Measurements from ENCODE around the gene KRT13.
"Not testable (repeated sequence)": the region's sequence is repeated elsewhere in the genome, so short reads cannot be mapped to it uniquely, and the experiment has no call there.

KRT13 gene

GRCh38 chr17:41505007-41505808 is at the start of gene KRT13:
TSS of gene KRT13 (minus strand) at chr17:41505612. CDS start at chr17:41505550, 62 bp downstream.
- in situ Hi-C loops (cut with MboI; ENCODE audit: low sequenced_read_pairs) = no loop called here

DNA sequence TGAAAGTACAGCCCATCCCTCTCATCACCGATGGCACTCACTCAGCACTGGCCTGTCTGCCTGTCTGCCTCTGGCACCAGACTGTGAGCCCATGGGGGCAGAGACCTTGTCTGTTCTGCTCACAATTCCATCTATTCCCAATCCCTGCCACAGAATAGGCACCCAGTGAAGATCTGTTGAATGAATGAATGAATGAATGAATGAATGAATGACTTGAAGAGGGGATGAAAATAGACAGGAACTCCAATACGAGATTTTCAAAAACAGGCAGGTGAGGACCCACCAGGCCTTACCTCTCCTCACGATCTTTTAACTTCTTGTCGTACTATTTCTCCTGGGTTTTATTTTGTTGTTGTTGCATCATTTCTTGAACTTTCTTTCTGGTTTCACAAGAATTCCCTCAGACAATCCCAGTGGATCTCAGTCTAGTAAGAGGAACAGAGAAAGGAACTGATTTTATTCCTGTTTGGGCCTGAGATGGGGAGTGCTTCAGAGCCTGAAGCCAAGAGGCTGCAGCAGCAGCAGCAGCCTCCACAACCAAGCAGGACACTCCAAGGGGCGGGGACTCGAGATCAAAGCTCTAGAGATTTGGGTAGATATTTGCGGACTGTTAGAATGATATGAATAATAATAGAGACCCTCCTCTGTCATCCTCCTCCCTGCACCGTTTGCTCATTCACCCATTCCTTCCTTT is 48.7 kb upstream of the KRT13 start:
- in situ Hi-C loops (cut with MboI; ENCODE audit: low sequenced_read_pairs) = loop anchor here (25.0 kb wide), 1 partner anchor 108 kb away; no protein-coding TSS in a partner anchor

DNA sequence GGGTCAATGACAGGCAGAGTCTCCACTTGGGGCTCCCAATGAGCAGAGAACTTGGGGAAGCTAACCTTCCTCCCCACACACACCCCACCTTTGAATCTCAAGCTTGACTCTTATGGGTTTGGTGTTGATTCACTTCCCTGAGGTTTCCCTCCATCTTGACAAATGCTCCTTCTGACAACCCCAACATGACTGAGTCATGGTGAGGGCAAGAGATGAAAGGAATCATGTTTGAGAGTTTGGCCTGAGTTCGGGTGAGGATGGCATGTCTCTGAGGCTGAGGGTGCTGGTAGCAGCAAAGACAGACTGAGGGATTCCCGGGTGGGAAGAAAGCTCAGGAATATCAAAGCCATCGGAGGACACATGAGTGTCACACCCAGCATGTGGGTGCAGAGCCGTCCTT is 47.8 kb upstream of the KRT13 start:
- in situ Hi-C loops (cut with MboI; ENCODE audit: low sequenced_read_pairs) = loop anchor here (25.0 kb wide), 1 partner anchor 109 kb away; no protein-coding TSS in a partner anchor

GRCh38 chr17:41552455-41552854 is 47.0 kb upstream of the KRT13 start:
- in situ Hi-C loops (cut with MboI; ENCODE audit: low sequenced_read_pairs) = loop anchor here (25.0 kb wide), 1 partner anchor 110 kb away; no protein-coding TSS in a partner anchor

DNA sequence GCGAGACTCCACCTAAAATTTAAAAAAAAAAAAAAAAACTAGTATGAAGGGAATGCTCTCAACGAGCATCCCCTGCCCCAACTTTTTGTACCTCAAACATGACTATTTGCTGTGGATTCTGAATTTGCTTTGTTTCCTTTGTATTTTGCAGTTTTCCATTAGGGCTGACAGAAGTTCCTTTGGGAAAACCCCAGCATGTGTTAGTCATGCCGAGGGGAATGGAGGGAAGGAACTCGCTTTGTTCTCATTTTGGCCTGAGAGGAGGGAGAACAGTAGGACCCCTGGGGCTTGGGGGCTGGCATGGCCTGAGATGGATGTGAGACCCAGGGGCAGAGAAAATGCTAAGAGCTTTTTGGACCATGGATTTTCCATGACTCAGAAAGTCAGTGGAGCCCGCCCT is 46.0 kb upstream of the KRT13 start:
- in situ Hi-C loops (cut with MboI; ENCODE audit: low sequenced_read_pairs) = loop anchor here (25.0 kb wide), 1 partner anchor 111 kb away; no protein-coding TSS in a partner anchor

DNA sequence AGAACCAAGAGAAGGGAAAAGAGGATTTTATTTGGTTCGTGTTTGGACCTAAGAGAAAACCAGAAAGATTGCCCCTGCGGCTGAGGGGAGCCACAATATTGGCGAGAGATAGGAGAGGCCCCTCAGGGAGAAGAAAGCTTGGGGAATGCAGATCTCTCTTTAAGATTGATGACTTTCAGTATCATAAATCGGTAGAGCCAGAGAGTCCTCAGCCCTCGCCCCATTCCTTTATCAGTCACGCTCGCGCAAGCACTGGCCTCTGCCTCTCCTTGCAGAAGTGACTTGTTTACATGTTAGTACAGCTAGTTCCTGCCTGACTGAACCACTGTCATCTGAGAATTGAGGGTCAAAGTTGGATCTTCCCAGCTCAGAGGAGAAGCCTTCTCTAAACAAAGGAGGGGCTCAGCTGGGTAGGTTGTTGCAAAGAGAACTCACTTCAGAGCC is 44.2 kb upstream of the KRT13 start:
- in situ Hi-C loops (cut with MboI; ENCODE audit: low sequenced_read_pairs) = loop anchor here (25.0 kb wide), 1 partner anchor 113 kb away; no protein-coding TSS in a partner anchor

- in situ Hi-C loops (cut with MboI; ENCODE audit: low sequenced_read_pairs) = no loop called here
Measured at GRCh38 chr17:41548844-41549595, 43.6 kb upstream of the KRT13 start.

GRCh38 chr17:41547921-41548843 is 42.8 kb upstream of the KRT13 start:
- in situ Hi-C loops (cut with MboI; ENCODE audit: low sequenced_read_pairs) = no loop called here

GRCh38 chr17:41547378-41547841 is 42.0 kb upstream of the KRT13 start:
- in situ Hi-C loops (cut with MboI; ENCODE audit: low sequenced_read_pairs) = no loop called here

GRCh38 chr17:41546819-41547218 is 41.4 kb upstream of the KRT13 start:
- in situ Hi-C loops (cut with MboI; ENCODE audit: low sequenced_read_pairs) = no loop called here

DNA sequence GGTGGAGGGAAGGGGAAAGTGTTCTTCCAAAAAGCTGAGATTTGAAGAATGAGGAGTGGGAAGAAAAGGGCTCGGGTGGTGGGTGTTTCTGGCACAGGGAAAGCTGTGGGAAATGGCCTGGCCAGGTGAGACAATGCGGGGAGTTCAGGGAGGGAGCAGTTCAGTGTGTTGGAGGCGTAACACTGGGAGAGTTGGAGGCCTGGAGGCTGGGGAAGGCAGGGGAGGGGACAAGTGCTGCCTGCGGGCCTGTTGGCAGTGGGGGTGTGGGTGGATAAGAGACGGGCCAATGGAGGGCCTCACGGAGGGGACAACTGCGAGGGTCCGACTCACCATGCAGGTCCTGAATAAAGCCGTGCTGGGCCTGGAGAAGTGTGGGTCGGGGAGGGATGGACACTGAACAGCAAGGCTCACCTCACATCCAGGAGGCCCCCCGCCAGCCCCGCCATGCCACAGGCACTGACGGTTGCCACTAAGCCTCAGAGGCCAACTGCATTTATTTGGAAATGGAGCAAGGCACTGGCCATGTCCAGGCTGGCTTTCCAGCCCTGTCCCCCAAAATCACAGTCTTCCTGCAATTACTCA is 40.5 kb upstream of the KRT13 start:
- in situ Hi-C loops (cut with MboI; ENCODE audit: low sequenced_read_pairs) = no loop called here

GRCh38 chr17:41544935-41545334 is 39.5 kb upstream of the KRT13 start:
- in situ Hi-C loops (cut with MboI; ENCODE audit: low sequenced_read_pairs) = no loop called here

GRCh38 chr17:41544491-41544892 is 39.1 kb upstream of the KRT13 start:
- in situ Hi-C loops (cut with MboI; ENCODE audit: low sequenced_read_pairs) = no loop called here

GRCh38 chr17:41542786-41543185 is 37.4 kb upstream of the KRT13 start:
- in situ Hi-C loops (cut with MboI; ENCODE audit: low sequenced_read_pairs) = not testable (repeated sequence)

- in situ Hi-C loops (cut with MboI; ENCODE audit: low sequenced_read_pairs) = no loop called here
Measured at GRCh38 chr17:41542357-41542756, 36.9 kb upstream of the KRT13 start.

DNA sequence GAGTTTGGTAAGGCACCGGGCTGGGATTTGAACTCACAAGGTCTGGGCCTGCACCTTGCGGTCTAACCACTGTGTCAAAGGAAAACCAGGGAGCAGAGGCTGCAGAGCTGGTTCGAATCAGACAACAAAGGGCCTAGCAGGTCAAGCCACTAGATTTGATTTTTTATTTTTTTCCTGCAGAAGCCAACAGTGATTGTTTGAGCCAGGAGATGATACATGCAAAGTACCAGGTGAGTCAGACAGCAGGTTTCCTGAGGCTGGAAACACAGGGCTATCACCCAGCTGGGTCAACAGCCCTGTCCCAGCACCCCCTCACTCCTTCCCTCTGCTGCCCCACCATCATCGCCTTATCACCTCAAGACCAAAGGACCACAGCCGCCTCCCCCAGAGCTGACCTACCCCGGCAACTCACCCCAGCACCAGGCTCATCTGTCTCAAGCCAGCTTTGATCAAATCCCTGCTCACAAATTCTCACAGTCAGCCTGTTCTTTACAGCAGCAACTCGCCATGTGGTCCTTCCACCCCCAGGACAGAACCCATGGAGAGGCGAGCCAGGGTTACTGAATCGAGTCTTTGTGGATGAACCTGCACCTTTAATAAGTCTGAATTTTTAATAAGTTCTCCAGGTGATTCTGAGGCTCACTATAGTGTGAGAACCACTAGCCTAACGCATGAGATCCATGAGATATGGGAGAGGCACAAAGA is 35.7 kb upstream of the KRT13 start:
- in situ Hi-C loops (cut with MboI; ENCODE audit: low sequenced_read_pairs) = no loop called here

- in situ Hi-C loops (cut with MboI; ENCODE audit: low sequenced_read_pairs) = no loop called here
Measured at GRCh38 chr17:41539979-41540701, 34.7 kb upstream of the KRT13 start.

DNA sequence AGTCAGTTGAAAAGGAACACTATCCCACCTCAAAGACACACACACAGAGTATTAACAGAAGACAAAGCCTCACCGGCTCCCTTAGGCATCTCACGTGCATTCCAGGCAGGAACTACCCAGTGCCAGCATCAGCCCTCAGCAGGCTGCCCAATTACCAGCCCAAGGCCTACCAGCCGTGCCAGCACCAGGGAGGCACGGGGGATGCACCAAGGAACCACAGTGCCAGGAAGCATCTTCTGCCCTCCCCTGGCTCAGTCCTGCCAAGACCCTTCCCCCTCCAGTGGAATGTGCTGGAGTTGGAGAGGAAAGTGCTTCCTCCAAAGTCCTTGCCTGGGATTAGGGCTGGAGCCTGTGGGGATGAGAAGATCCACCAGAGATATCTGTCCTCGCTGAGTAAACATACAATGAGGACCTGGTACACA is 33.7 kb upstream of the KRT13 start:
- in situ Hi-C loops (cut with MboI; ENCODE audit: low sequenced_read_pairs) = no loop called here

Measured in hTERT RPE-1 (cell line).